Stimulated activated CD8-positive, alpha-beta memory T cell treated with anti-CD3 and anti-CD28 coated beads, Interleukin-12 subunit alpha, Interleukin-12 subunit beta, amount 100 ng/mL, for 24 hours (primary cell): ENCODE data around the gene TANGO2.

Source experiments
- DNase-seq: peaks from one replicate; pipeline ENCODE4 v3.0.0-alpha.2; 2020; ENCODE audit errors: extremely low read depth

The TANGO2 gene

DNA sequence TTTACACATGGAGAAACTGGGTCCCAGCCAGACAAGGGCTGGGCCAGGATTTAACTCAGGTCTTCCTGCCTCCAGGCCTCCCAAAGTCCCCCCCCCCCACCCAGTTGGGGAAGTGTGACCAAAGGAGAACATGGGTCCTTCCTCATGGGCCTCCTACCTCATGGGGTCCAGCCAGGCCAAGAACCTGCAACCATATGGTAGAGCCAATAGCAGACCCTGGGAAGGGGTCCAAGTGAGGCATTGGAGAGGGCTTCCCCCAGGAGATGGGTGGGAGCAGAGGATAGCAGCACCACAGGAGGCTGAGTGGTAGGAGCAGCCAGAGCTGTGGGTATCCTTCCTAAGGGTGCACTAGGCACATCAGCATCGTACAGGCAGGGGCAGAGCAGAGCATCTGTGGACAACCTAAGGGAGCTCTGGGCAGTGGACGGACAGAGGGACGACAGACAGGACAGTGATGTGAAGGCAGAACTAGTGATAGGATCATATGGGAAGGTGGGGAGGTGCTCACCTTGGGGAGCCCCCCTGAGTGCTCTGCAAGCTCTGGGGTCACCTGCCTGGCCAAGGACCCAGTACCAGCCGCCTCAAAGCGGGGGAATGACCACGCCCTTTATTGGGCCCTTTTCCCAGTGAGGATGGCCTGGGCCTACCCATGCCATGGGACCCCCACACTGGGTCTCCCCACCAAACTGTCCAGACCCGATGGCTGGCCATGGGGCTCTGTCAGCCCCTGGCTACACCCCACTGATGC lies 8.7 kb upstream of the TANGO2 start:
- DNase-seq: no peak

DNA sequence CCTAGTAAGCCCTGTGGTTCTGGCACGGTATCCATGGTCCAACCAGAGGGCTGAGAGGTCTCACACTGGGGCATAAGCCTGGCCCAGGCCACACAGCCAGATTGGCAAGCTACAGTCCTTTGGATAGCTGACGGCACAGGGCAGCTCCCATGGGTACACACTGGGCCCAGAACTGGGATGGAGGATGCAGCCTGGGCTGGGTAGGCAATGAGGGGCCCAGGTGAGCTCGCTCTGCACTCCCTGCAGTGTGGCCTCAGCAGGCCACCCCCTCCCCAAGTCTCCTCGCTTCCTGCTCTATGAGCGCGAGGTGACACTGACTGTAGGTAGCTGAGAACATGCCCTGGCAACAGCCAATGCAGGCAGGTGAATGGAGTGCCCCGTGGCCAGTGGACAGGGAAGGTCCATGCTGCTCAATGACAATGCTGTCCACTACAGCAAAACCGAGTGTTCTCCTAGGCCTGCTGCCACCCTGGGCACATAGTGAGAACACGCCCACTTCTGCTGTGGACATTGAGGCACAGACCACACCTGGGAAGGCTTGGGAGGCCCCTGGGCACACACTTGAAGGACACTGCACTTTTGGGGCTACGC lies 8.1 kb upstream of the TANGO2 start:
- no peak for DNase-seq

DNA sequence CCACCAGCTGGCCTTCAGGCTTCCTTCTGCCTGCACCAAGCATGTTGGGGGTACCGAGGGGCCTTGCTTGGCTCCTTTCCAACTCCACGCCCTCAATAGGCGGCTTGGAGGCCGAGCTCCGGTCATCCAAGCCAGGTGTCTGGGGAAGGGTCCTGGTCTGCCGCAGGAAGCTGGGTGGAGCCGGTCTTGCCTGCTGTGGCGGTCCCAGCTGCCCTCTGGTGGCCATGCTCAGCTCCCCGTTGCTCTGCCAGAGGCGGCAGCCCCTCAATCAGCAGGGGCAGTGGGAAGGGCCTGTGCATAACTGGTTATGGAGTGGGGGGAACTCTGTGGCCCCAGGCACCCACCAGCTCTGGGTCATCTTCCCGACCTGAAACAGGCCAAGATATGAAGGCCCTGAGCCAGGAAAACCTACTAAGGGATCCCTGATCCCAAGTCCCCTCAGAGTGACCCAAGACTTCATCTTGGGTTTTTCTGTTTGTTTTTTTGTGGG lies 7.5 kb upstream of the TANGO2 start:
- no peak for DNase-seq

DNA sequence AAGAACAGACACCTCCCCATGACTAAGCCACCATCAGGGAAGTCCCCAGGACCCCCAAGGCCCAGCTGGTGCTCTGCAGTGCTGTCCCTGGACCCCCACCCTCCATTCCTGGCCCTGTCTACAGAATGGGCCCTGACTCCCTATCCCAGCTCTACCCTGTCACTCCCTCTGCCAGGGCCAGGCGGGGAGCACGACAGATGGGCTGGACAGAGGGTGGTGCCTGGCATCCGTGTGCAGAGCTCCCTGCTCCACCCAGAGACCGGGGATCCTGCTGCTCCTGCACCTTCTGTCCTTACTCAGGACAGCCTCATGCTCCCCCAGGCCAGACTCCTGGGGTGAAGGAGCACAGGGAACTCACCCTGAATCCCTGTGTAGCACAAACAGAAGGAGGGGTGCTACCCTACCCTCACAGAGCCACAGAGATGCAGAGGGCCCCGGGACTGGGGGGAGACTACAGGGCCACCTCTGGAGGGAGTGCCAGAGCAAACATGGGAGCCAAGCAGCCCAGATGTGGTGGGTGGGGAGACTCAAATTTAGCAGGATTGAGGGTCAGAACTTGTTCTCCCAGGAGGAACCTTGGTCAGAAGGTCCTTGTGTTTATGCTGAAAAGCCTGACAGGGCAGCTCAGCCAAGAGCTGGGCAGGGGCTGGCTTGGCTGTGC lies 6.3 kb upstream of the TANGO2 start:
- no peak for DNase-seq

DNA sequence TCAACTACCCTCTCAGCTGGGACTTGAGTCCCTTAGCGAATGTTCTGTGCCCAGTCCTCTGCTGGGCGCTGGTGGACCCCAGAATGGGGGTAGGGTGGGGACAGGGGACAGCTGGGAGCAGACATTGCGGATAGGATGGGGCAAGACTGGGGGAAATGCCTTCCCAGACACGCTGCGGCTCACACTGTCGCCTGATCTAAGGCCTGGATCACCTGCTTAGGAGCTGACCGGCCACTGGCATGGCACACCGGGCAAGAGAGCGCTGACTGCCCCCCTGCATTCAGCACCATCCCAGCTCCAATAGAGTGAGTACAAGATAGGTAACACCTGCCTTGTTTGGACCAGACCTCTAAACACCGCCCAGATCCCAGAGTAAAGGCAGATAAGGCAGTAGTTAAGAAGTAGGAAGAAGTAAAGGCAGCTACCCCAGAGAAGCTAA lies 5.7 kb upstream of the TANGO2 start:
- no peak for DNase-seq

DNA sequence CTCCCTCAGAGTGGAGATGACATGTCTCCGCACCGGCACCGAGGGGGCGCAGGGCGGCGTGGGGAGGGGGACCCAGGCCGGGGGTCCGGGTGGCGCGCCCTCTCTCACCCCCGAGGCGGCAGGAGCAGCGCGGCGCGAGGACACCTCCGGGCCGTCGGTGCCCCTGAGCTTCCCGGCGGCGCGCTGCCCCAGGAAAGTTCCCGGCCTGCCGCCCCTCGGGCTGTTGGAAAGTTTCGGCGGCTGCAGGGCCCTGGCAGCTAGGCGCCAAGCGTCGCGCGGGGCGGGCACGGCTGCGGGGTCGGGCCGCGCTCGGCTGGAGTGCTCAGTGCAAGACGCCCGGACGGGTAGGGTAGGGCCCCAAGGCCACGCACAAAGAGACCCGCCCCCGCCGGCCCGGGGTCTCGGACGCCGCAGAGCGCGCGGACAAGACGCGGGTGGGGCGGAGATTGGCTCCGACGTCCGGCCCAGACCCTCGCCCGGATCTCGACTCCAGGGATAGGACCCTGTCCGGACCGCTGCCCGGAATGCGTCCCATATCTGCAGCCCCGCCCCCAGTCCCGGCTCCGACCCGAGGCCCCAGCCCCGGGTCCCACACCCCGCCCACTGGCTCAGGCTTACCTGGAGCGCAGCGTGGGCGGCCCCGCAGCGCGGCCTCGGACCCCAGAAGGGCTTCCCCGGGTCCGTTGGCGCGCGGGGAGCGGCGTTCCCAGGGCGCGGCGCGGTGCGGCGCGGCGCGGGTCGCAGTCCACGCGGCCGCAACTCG lies 4.8 kb upstream of the TANGO2 start:
- no peak for DNase-seq

DNA sequence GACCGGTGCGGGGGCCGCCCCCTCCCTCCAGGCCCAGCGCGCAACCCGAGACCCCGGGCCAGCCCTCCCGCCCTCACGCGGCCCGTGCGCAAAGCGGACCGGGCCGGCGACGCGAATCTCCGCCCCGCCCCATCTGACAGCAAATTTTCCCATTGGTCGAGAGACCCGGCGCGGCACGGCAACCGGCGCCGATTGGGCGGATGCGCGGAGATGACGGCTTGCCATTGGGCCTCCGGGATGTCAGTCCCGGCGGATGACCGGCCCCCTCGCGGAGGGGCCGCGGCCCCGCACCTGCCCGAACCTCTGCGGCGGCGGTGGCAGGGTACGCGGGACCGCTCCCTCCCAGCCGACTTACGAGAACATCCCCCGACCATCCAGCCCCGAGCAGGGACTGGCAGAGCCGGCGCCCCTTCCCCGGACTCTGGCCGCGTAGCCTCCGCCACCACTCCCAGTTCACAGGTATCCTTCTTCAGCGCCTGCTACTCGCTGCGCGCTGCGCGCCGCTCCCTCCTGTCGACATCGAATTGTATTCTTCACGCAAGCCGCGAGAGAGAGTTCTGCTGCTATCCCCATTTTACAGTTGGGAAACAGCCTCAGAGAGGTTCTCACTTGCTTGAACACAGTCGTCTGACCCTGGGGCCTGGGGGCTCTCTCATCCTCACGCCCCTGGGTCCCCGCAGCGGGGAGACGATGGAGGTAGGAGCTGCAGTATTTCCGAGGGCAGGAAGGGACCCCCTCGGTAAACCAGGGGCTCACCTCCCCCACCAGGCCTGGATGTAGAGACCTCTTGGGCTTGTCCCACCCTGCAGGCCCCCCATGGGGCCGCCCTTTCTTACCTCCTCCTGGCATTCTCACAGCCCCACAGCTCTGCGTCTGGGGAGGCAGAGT lies 3.9 kb upstream of the TANGO2 start, which contains the start of gene ARVCF:
Gene ARVCF, minus strand, starts transcription at position 90 of the 888 bp plus-strand sequence. CDS start 26,029 bp downstream, outside the sequence.
- peak; percentile 73 for DNase-seq

DNA sequence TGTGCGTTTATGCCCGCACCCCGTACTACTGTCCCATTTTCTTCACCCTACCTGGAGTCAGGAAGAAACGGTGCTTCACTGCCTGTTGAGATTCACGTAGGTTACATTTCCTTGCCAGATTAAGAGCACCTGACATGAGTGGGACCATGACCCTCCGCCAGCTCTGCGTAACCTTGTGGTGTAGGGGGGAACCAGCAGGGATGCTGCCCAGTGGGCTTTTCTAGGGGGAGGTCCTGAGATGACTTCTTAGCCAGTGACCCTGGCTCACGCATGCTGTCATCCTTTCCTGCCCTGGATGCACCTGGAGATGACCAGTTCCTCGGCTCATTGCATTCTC lies 3.3 kb upstream of the TANGO2 start:
- DNase-seq: no peak

DNA sequence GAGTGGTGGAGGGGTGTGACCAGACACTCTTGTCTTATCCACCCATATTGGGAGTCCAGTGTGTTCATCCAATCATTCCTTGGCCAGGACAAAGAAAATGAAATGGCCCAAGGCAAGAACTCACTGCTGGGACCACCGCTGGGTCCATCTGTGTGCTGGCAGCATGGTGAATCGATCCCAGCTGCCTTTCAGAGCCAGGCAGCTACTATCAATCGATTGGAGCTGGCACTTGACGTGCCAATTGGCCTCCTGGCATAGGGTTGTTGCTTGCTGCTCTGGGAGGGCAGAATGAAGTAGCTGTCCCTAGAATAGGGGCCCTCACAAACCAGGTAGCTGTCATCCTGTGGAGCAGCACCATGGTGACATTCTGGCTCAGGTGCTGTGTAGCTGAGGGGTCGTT lies 2.9 kb upstream of the TANGO2 start:
- no peak for DNase-seq

DNA sequence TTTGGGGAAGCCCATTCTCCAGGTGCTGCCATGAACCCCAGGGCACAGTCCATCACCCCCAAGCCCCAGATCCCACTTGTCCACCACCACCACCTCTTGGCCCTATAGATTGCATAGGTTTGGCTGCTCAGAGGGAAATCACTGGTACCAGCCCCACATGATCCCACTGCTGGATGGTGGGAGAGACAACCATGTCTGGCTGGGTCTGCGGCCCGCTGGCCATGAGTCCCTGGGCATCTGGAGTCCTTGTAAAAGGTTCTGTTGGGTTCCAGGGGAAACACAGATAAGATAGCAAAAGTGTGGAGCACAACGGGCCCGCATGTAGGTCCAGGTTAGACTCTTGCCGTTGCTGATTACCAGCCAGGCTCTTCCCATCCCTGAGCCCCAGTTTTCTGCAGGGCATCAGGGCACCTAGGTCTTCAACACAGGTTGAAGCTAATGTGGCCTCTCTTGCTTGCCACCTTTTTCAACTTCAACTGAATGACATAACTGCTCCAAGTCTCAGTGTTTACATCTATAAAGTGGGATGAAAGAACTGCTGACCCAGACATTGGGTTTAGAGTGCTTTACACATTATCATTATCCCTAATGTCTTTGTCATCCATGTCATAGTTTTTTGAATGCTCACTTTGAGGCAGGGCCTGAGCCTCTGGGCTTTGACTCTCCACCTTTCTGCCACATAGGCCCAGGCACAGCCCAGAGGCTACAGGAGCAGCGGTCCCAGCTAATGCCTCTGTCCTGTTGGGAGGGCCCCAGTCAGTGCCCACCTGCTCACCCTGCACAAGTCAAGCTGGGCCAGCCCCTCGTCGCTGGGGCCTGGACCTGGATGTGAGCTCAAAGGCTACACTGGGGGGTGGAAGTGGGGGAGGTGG lies 1.0 kb upstream of the TANGO2 start:
- no peak for DNase-seq

DNA sequence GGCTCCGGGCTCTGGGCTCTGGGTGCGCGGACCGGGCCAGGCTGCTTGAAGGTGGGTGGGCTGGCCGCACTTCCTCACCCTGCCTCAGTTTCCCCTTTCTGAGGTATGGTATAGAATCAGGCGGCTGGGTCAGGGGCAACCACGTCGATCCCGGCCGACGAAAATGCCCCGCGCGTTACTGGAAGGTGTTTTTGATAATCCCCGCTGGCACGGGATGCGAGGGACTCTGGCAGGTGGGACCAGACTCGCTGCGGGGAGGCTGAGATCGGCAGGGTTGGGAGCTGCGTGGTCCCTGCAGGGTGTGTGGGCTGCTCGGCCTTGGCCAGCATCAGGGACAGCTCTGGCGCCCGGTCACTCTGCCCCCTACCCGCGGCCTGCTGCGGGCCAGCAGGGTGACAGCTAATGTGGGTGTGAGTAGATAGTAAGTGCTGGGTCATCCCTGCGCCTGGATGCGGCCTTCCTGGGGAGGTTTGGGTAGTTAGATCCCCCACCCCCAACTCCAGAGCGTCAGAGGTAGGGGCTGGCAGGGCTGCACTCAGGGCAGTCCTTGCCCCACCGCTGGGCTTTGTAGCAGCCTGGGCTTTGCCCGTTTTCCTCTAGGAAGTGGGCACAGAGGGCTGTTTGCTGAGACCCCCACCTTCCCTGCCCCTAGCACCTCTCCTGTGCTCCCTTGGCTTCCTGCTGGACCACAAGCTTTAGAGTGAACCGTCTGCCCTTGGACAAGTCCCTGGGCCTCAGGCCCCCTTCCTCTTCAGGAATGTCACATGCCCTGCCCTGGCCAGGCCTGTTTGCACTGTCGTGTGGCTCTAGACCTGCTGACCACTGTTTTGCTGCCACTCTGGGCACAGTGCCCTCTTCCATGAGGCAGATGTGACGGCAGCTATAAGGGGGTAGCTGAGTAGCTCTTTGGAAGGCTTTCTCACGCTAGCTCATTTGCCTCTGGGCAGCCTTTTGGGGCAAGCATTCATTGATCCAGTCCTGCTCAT lies 579 bp downstream of the TANGO2 start:
- DNase-seq: no peak

DNA sequence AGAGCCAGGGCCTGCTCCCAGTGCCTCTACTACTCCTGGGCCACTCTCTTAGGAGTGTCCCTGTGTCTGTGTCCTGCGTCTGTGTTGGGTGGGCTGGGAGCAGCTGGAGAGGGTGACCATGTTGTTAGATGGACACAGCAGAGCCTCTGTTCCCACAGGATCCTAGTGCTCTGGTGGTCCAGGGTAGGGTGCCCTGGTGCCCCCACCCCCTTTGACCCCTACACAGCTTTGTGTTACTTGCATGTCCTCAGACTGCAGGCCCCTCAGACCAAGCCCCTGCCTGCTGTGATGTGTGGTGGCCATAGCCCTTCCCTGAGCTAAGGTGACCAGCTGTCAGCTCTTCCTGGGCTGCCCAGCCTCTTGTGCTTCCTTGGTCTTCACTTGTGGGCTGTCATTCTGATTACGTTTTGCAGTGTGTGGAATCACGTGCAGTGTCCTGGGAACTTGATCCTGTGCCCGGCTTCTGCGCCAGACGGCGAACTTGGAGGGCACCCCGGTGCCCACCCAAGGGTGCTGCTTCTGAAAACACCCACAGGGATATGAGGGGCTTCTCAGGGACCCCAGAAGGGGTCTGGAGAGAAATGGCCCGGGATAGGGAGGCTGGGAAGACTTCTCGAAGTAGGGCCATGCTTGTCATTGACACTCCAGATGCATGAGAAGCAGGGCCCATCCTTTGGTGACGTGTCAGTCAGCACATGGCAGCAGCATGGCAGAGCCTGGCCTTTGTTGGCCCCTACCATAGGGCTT lies 1.5 kb downstream of the TANGO2 start:
- no peak for DNase-seq

DNA sequence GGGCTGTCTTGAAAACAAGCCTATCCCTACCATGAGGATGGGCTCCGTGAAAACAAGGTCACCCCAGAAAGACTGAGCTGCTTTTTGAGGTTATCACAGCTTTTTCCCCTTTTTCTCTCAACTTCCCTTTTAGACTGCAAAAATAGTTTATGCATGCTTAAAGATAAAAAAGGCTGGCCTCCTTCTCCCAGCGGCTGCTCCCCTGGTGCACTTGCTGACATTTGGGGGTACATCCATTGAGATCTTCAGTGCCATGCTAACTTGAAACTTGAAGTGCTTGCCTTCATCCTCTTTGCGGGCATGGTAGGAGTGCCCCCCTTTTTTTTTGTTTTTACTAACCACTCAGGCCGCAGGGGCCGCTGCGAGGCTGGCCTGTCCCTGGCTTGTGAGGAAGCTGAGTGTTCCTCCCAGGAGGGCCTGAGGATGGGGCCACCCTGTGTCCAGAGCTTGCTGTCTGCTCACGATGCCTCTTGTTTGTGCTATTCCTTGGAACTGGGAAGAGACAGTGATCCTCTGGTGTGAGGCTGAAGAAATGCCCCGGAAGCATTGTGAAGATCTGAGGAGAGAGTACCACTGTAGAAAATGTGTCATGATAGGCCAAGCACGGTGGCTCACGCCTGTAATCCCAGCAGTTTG lies 2.2 kb downstream of the TANGO2 start:
- DNase-seq: no peak

DNA sequence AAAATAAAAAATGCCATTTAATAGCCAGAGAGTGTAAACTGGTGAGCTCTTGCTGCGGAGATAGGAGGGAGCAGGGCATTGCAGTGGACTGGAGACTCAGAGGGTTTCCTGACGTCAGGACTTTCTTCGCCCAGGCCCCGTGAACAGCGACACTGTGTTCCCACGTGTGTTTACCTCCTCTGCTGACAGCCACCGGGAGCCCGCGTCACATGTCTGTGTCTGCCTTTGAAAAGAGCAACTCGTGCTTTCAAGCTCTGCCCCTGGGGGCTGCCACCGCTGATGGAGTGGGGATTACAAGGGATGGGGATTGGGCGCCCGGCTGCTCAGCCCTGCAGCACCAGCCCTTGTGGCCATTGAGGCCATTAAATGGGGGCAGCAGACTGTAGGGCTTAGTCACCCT lies 3.3 kb downstream of the TANGO2 start:
- no peak for DNase-seq

DNA sequence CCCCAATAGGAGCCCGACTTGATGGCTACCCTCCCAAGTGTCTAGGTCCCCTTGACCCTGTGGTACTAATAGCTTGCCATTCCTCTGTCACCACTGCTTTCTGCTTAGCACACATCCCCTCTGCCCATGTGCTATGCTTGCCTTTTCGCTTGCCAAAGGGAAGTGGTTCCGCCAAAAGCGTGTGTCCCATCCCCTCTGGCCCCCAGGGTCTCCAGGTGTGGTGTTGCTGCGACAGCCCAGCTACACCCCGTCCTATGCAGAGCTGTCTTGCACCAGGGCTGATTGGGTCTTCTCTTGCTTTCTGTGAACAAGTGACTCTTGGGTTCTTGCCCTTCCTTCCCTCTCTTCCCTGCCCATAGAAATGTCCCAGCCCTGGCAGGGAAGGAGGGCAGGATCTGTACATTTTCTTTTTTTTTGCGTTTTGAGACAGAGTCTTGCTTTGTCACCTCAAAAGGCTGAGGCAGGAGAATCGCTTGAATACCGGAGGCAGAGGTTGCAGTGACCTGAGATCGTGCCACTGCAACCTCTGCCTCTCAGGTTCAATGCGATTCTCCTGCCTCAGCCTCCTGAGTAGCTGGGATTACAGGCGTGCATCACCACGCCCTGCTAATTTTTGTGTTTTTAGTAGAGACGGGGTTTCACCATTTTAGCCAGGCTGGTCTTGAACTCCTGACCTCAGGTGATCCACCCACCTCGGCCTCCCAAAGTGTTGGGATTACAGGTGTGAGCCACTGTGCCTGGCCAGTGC lies 3.9 kb downstream of the TANGO2 start:
- DNase-seq: no peak

DNA sequence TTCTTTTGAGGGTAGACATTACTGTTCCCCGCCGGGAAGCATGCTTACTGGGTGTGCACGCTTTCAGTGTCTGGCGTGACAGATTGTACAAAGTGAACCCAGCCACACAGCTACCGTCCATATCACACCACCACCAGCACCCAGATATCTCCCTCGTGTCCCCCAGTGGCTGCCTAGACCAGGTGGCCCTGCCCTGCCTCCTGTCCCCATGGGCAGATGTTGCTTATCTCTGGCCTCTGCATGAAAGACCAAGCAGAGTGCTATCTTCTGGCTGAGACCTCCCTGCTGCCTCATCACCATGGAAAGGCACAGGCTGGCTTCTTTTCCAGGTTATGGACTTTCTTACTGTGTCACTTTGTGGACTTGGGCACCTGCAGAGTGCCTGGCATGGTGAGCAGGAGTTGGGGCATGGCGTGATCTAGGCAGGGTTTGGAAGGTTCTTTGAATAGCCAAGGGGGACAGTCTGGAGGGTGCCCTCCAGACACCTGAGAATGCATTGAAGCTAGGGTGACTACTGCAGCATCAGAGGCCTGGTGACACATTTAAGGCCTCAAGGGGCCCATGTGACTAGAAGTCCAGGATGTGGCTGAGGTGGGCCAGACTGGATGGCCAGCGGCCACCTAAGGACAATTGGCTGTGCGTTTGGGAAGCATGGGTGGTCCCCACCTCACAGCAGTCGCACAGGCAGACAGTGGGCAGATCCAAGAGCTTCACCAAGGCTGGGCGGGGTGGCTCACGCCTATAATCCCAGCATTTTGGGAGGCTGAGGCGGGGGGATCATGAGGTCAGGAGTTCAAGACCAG lies 4.7 kb downstream of the TANGO2 start:
- DNase-seq: no peak
